ENCODE measurements around the gene CAMTA1.

DNA sequence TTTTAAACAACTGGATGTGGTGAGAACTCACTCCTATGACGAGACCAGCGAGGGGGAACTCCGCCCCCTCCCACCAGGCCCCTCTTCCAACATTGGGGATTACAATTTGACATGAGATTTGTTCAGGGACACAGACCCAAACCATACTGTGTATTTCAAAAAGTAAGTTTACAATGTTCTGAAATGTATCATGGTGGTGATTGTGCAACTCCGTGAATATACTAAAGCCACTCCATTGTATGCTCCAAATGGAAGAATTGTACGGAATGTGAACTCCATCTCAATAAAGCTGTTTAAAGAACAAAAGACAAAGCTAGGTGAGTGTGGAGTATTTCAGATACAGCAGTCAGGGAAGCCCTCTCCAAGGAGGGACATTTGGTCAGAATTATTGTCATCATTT, 553.8 kb downstream of the CAMTA1 start:
- no peak for TF ChIP-seq LEF1 (IDR thresholded peaks at IDR 0.05; ENCODE audit: borderline replicate concordance)
- no peak for TF ChIP-seq NFRKB (IDR thresholded peaks at IDR 0.05)
- no peak for TF ChIP-seq SUZ12 (IDR thresholded peaks at IDR 0.05)
- no peak for TF ChIP-seq SP1 (IDR thresholded peaks at IDR 0.05)
- no peak for TF ChIP-seq ARNT (IDR thresholded peaks at IDR 0.05)
- no peak for TF ChIP-seq BHLHE40 (IDR thresholded peaks at IDR 0.05; ENCODE audit: borderline replicate concordance)
- no peak for TF ChIP-seq L3MBTL2 (conservative IDR thresholded peaks at IDR 0.05)
- TF ChIP-seq ZNF384 (IDR thresholded peaks at IDR 0.05) = no peak
- TF ChIP-seq FOXM1 (IDR thresholded peaks at IDR 0.05; ENCODE audit: borderline replicate concordance) = no peak
- TF ChIP-seq FOXK2 (IDR thresholded peaks at IDR 0.05) = no peak
